Prostate gland (tissue), 2 donors: ENCODE data around the gene LZTR1. TPM values are rescaled to one million over a fixed set of nuclear protein-coding genes. Genes with fewer than 3 reads are reported as not detected.
A peak's percentile ranks its signal among the peaks of the same experiment; 100 is the strongest.

Experiments used
- DNase-seq: peaks from one replicate; pipeline ENCODE4 v3.0.0-alpha.2; 2019; ENCODE audit warnings: low spot score
- H3K27ac ChIP-seq, 2 donors: fragments of 200-600 bp; sonication (generic); 2 replicates each; pipeline ENCODE4 v1.5.1; 2017 to 2019
- H3K27me3 ChIP-seq: fragments of 200-600 bp; sonication (generic); replicated peaks from 2 replicates; pipeline ENCODE4 v1.5.1; 2019; ENCODE audit not compliant: insufficient read depth
- H3K36me3 ChIP-seq, 2 donors: fragments of 200-600 bp; sonication (generic); 1 replicate in 1 of 2; 2 replicates in 1 of 2; pipeline versions ENCODE4 v1.5.1 to v1.8.1; 2017 to 2019
- H3K4me1 ChIP-seq: fragments of 200-600 bp; sonication (generic); replicated peaks from 2 replicates; pipeline ENCODE4 v1.5.1; 2019
- H3K4me3 ChIP-seq, 2 donors: fragments of 200-600 bp; sonication (generic); 2 replicates each; pipeline ENCODE4 v1.5.1; 2017 to 2019
- H3K9me3 ChIP-seq: fragments of 200-600 bp; sonication (generic); 2 replicates; pipeline ENCODE4 v1.5.1; 2017
- CTCF ChIP-seq, 4 experiments: fragments of 200-600 bp in 2 of 4; fragments of 450-650 bp in 2 of 4; sonication (generic) in 2 of 4; IDR thresholded peaks; 1 replicate in 3 of 4; 2 replicates in 1 of 4; pipeline ENCODE4 v1.5.1; 2016 to 2019; ENCODE audit warnings: antibody characterized with exemption in 4 of 4, mild to moderate bottlenecking in 2 of 4, moderate library complexity in 2 of 4
- POLR2A ChIP-seq: fragments of 450-650 bp; IDR thresholded peaks from one replicate; pipeline ENCODE4 v1.6.1; 2016; ENCODE audit warnings: antibody characterized with exemption, mild to moderate bottlenecking
- POLR2AphosphoS5 ChIP-seq: sonication (generic); formaldehyde crosslinking; IDR thresholded peaks from one replicate; pipeline ENCODE4 v1.6.1; 2017; ENCODE audit warnings: antibody characterized with exemption
- WGBS: methylation state at CpG from one replicate; pipeline ENCODE4 v1.1.5; 2018; 5-methylcytosine and 5-hydroxymethylcytosine counted together
- intact Hi-C: fragments of 100-400 bp; cut with DNase I; formaldehyde crosslinking; loops from one replicate; pipeline ENCODE4 v1.14.2; 2022
- total RNA-seq, 2 donors: library from RNA; depleted of rRNA; stranded (reverse); fragments of >200 nt; gene quantifications; one replicate each; pipeline ENCODE4 v1.1.0, GENCODE V29; 2016

Gene LZTR1
- total RNA-seq, 2 donors from 2014 or later = 41.5 to 48.9 TPM

GRCh38 chr22:21012446-21013407, 30.6 kb downstream of the LZTR1 start:
- Histone ChIP-seq H3K36me3 (no peaks in the 10 kb centered on the region), H3K4me3 (no peak overlapping the region), H3K4me1 (peaks cover 8% of the 10 kb centered on the region), H3K27me3 (no peaks in the 10 kb centered on the region), H3K9me3 (no peaks in the 10 kb centered on the region), H3K27ac (no peak overlapping the region)
- DNase-seq = no peak
- WGBS = 81% methylated on average over 14 of the region's 14 CpGs
- no peak for TF ChIP-seq CTCF (IDR thresholded peaks at IDR 0.05)
- no peak for TF ChIP-seq POLR2A
- TF ChIP-seq POLR2AphosphoS5 = no peak
- intact Hi-C loops = no loop called here

- H3K27ac ChIP-seq = peak overlapping the region in 1 of 2 donors; percentile 39
- TF ChIP-seq POLR2AphosphoS5 (no peak), CTCF (IDR thresholded peaks at IDR 0.05) (no peak), POLR2A (no peak)
- intact Hi-C loops = no loop called here
- DNase-seq = no peak
- no peaks in the 10 kb centered on the region for H3K27me3 ChIP-seq
- H3K4me3 ChIP-seq = peak overlapping the region; percentile 14 to 31
- no peaks in the 10 kb centered on the region for H3K9me3 ChIP-seq
- H3K36me3 ChIP-seq = no peaks in the 10 kb centered on the region
- H3K4me1 ChIP-seq = peaks cover 8% of the 10 kb centered on the region
- 8% methylated on average over 24 of the region's 24 CpGs for WGBS
These were observed 31.6 kb downstream of the LZTR1 start for GRCh38 chr22:21013657-21014201.

GRCh38 chr22:21014202-21014725, 32.2 kb downstream of the LZTR1 start:
- WGBS = 1% methylated on average over 33 of the region's 40 CpGs
- intact Hi-C loops = no loop called here
- H3K27me3 ChIP-seq = no peaks in the 10 kb centered on the region
- no peaks in the 10 kb centered on the region for H3K36me3 ChIP-seq
- H3K27ac ChIP-seq = peak overlapping the region in 1 of 2 donors; percentile 39
- H3K9me3 ChIP-seq = no peaks in the 10 kb centered on the region
- TF ChIP-seq POLR2A (no peak), POLR2AphosphoS5 (peak; percentile 39)
- DNase-seq = peak; percentile 64
- H3K4me3 ChIP-seq = peak overlapping the region; percentile 14 to 31
- H3K4me1 ChIP-seq = peaks cover 8% of the 10 kb centered on the region

- no peaks in the 10 kb centered on the region for H3K27me3 ChIP-seq
- H3K4me1 ChIP-seq = peaks cover 8% of the 10 kb centered on the region
- no peak for DNase-seq
- peak within 1 kb of the TSS in 1 of 2 donors; percentile 39 for H3K27ac ChIP-seq
- intact Hi-C loops = no loop called here
- no peak for TF ChIP-seq POLR2AphosphoS5
- no peak for TF ChIP-seq POLR2A
- no peak for TF ChIP-seq CTCF (IDR thresholded peaks at IDR 0.05)
- WGBS = 39% methylated on average over 12 of the region's 12 CpGs
- H3K9me3 ChIP-seq = no peaks in the 10 kb centered on the region
- no peaks in the 10 kb centered on the region for H3K36me3 ChIP-seq
- H3K4me3 ChIP-seq = peak within 1 kb of the TSS; percentile 14 to 31
These were observed 32.8 kb downstream of the LZTR1 start, which contains the start of gene P2RX6 for GRCh38 chr22:21014726-21015465. TSS of gene P2RX6 (plus strand) at chr22:21015165. CDS start at chr22:21015175, 10 bp downstream.
